Rectal smooth muscle tissue (tissue), 1 donor: ENCODE results near the gene PLEKHG4B.
"Not testable (repeated sequence)": the region's sequence is repeated elsewhere in the genome, so short reads cannot be mapped to it uniquely, and the experiment has no call there.

Experiments used
- H3K27ac ChIP-seq: one replicate; pipeline ENCODE4 v1.7.0; 2013; ENCODE audit warnings: low read depth, low read length, inconsistent platforms
- H3K27me3 ChIP-seq: one replicate; pipeline ENCODE4 v1.7.0; 2013; ENCODE audit warnings: low read length; ENCODE audit not compliant: control insufficient read depth, insufficient read depth
- H3K36me3 ChIP-seq: one replicate; pipeline ENCODE4 v1.7.0; 2013; ENCODE audit warnings: low read length; ENCODE audit not compliant: control insufficient read depth, insufficient read depth
- H3K4me1 ChIP-seq: one replicate; pipeline ENCODE4 v1.7.0; 2013; ENCODE audit warnings: low read length; ENCODE audit not compliant: control insufficient read depth, insufficient read depth
- H3K4me3 ChIP-seq: one replicate; pipeline ENCODE4 v1.7.0; 2013; ENCODE audit warnings: low read length
- H3K9ac ChIP-seq: one replicate; pipeline ENCODE4 v1.7.0; 2013; ENCODE audit warnings: low read length

PLEKHG4B gene

GRCh38 chr5:160921-161802 lies 69.2 kb downstream of the PLEKHG4B start:
- Histone ChIP-seq H3K27ac (no peak overlapping the region), H3K4me1 (no peaks in the 10 kb centered on the region), H3K36me3 (no peaks in the 10 kb centered on the region), H3K9ac (no peak overlapping the region), H3K27me3 (no peaks in the 10 kb centered on the region), H3K4me3 (no peak overlapping the region)

- Histone ChIP-seq H3K4me1 (no peaks in the 10 kb centered on the region), H3K27ac (no peak overlapping the region), H3K27me3 (no peaks in the 10 kb centered on the region), H3K36me3 (no peaks in the 10 kb centered on the region), H3K4me3 (no peak overlapping the region), H3K9ac (no peak overlapping the region)
These were observed 69.8 kb downstream of the PLEKHG4B start for GRCh38 chr5:161803-162110.

- no peak overlapping the region for H3K4me3 ChIP-seq
- H3K36me3 ChIP-seq = no peaks in the 10 kb centered on the region
- no peak overlapping the region for H3K9ac ChIP-seq
- no peak overlapping the region for H3K27ac ChIP-seq
- H3K27me3 ChIP-seq = no peaks in the 10 kb centered on the region
- no peaks in the 10 kb centered on the region for H3K4me1 ChIP-seq
These were observed 70.2 kb downstream of the PLEKHG4B start for GRCh38 chr5:162190-162564.

- H3K36me3 ChIP-seq = no peaks in the 10 kb centered on the region
- no peaks in the 10 kb centered on the region for H3K27me3 ChIP-seq
- no peak overlapping the region for H3K27ac ChIP-seq
- H3K4me3 ChIP-seq = no peak overlapping the region
- no peak overlapping the region for H3K9ac ChIP-seq
- no peaks in the 10 kb centered on the region for H3K4me1 ChIP-seq
These were observed 70.8 kb downstream of the PLEKHG4B start for GRCh38 chr5:162565-163337.

- Histone ChIP-seq H3K4me1 (no peaks in the 10 kb centered on the region), H3K27me3 (no peaks in the 10 kb centered on the region), H3K9ac (no peak overlapping the region), H3K36me3 (no peaks in the 10 kb centered on the region), H3K27ac (no peak overlapping the region), H3K4me3 (no peak overlapping the region)
These were observed 71.3 kb downstream of the PLEKHG4B start for GRCh38 chr5:163338-163620.

- H3K27me3 ChIP-seq = no peaks in the 10 kb centered on the region
- H3K4me3 ChIP-seq = no peak overlapping the region
- H3K27ac ChIP-seq = no peak overlapping the region
- no peaks in the 10 kb centered on the region for H3K4me1 ChIP-seq
- H3K9ac ChIP-seq = no peak overlapping the region
- H3K36me3 ChIP-seq = no peaks in the 10 kb centered on the region
These were observed 71.9 kb downstream of the PLEKHG4B start for GRCh38 chr5:163841-164240.

- no peak overlapping the region for H3K27ac ChIP-seq
- H3K4me3 ChIP-seq = no peak overlapping the region
- no peak overlapping the region for H3K9ac ChIP-seq
- no peaks in the 10 kb centered on the region for H3K4me1 ChIP-seq
- H3K36me3 ChIP-seq = no peaks in the 10 kb centered on the region
- no peaks in the 10 kb centered on the region for H3K27me3 ChIP-seq
These were observed 72.3 kb downstream of the PLEKHG4B start for GRCh38 chr5:164244-164643.

GRCh38 chr5:164783-165182 lies 72.8 kb downstream of the PLEKHG4B start:
- not testable (repeated sequence) for H3K27me3 ChIP-seq, H3K36me3 ChIP-seq, H3K4me3 ChIP-seq, H3K27ac ChIP-seq, H3K4me1 ChIP-seq, H3K9ac ChIP-seq

GRCh38 chr5:166441-167372 lies 74.7 kb downstream of the PLEKHG4B start:
- H3K27ac ChIP-seq = no peak overlapping the region
- no peak overlapping the region for H3K4me3 ChIP-seq
- no peaks in the 10 kb centered on the region for H3K27me3 ChIP-seq
- no peaks in the 10 kb centered on the region for H3K36me3 ChIP-seq
- no peaks in the 10 kb centered on the region for H3K4me1 ChIP-seq
- H3K9ac ChIP-seq = no peak overlapping the region

GRCh38 chr5:167511-167910 lies 75.5 kb downstream of the PLEKHG4B start:
- Histone ChIP-seq H3K27me3 (no peaks in the 10 kb centered on the region), H3K27ac (no peak overlapping the region), H3K9ac (no peak overlapping the region)

GRCh38 chr5:167982-168660 lies 76.2 kb downstream of the PLEKHG4B start:
- H3K36me3 ChIP-seq = no peaks in the 10 kb centered on the region
- H3K27ac ChIP-seq = no peak overlapping the region
- H3K9ac ChIP-seq = no peak overlapping the region
- no peak overlapping the region for H3K4me3 ChIP-seq
- H3K4me1 ChIP-seq = no peaks in the 10 kb centered on the region
- no peaks in the 10 kb centered on the region for H3K27me3 ChIP-seq

More at GRCh38 chr5:167511-167910, 75.5 kb downstream of the PLEKHG4B start:
- no peaks in the 10 kb centered on the region for H3K4me1 ChIP-seq
- H3K36me3 ChIP-seq = no peaks in the 10 kb centered on the region
- no peak overlapping the region for H3K4me3 ChIP-seq
